ENCODE measurements around the gene PSMD6. TPM values are rescaled to one million over a fixed set of nuclear protein-coding genes. Genes with fewer than 3 reads are reported as not detected.

PSMD6 gene
- total and polyA plus RNA-seq, 4 donors: 59.1 to 78.9 (median 66.0) TPM

DNA sequence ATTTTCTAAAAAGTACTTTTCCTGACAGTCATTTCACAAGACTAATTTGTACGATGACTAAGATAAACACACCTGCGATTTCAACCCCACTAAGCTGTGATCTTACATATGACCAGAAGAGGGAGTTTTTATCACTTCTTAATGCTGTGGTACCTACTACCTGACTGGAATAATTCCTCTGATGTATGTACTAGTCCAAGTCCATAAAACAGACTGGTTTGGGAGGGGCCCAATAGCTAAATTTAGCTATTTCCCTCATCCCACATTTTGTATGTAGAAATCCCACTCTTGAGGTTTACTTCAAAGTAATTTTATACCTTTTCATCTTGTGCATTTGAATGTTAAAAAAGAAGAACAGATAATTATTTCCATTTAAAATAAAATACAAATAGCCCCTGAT, 61.4 kb downstream of the PSMD6 start:
- peaks cover 5 to 27% (median 9%) of the 10 kb centered on the region in 5 donors for H3K4me1 ChIP-seq (ENCODE audit: control insufficient read depth in 5 of 5, insufficient read depth in 5 of 5, low read length in 5 of 5)
- no peaks in the 10 kb centered on the region for H3K27me3 ChIP-seq (ENCODE audit: control insufficient read depth in 3 of 3, insufficient read depth in 3 of 3, low read length in 2 of 3)
- no peaks in the 10 kb centered on the region for H3K9me3 ChIP-seq (ENCODE audit: control insufficient read depth in 4 of 4, insufficient read depth in 3 of 4, low read length in 3 of 4)
- H3K36me3 ChIP-seq (ENCODE audit: control insufficient read depth in 4 of 4, insufficient read depth in 4 of 4, low read length in 4 of 4): peaks cover 0 to 3% (median 0%) of the 10 kb centered on the region in 4 donors
- no peak overlapping the region for H3K27ac ChIP-seq (ENCODE audit: low read depth in 1 of 2, low read length in 1 of 2)
- H3K9ac ChIP-seq (ENCODE audit: insufficient read depth in 1 of 2, low read length in 2 of 2): no peak overlapping the region
- WGBS, 2 donors: 3 to 7% methylated on average over 2 of the region's 2 CpGs
- ATAC-seq (ENCODE audit: insufficient read depth, low FRiP score): peak; percentile 63
- peak; percentile 40 for TF ChIP-seq CTCF (IDR thresholded peaks at IDR 0.05; ENCODE audit: control extremely low read depth, extremely low read depth)
- DNase-seq: no peak
- no peak overlapping the region for H3K4me3 ChIP-seq

Small RNAs within 50 kb of the gene (small RNA-seq; reads per million reads assigned to genes)
- gene RF00012 (ENCODE audit: low replicate concordance): not detected

Other genes with a start within 250 kb of the PSMD6 start
- not detected for gene C3orf49, start 204.2 kb downstream of the PSMD6 start, total RNA-seq
- not detected for gene C3orf49, start 204.2 kb downstream of the PSMD6 start, polyA plus RNA-seq
- 10 to 100 TPM; 39.9 to 45.1 TPM for gene THOC7, start 159.7 kb downstream of the PSMD6 start, total RNA-seq
- 100 to 1,000 TPM in 1 of 2 donors, 10 to 100 TPM in 1; 38.1 to 124 TPM for gene THOC7, start 159.7 kb downstream of the PSMD6 start, polyA plus RNA-seq
- 10 to 100 TPM; 30.1 to 46.6 TPM for gene ATXN7, start 159.6 kb downstream of the PSMD6 start, total RNA-seq
- gene ATXN7, start 159.6 kb downstream of the PSMD6 start, polyA plus RNA-seq: 1 to 10 TPM; 4.8 to 5.9 TPM
- gene SCAANT1, start 111.1 kb downstream of the PSMD6 start, total RNA-seq: not detected
- gene SCAANT1, start 111.1 kb downstream of the PSMD6 start, polyA plus RNA-seq: not detected
- 10 to 100 TPM; 35.8 to 88.0 TPM for gene PRICKLE2, start 202.0 kb upstream of the PSMD6 start, total RNA-seq
- gene PRICKLE2, start 202.0 kb upstream of the PSMD6 start, polyA plus RNA-seq: 1 to 10 TPM; 4.0 to 4.1 TPM

Measured in lung (tissue), 13 donors.